ENCODE measurements around the gene INHBB.

The INHBB gene

GRCh38 chr2:120360307-120360855, 14.4 kb downstream of the INHBB start:
- no peak for DNase-seq

- DNase-seq: no peak
These were observed 17.0 kb downstream of the INHBB start for GRCh38 chr2:120362926-120363325.

GRCh38 chr2:120365236-120365793, 19.4 kb downstream of the INHBB start:
- DNase-seq: no peak

GRCh38 chr2:120366698-120367097, 20.8 kb downstream of the INHBB start:
- no peak for DNase-seq

- no peak for DNase-seq
These were observed 21.3 kb downstream of the INHBB start for GRCh38 chr2:120367221-120367620.

- DNase-seq: no peak
These were observed 21.7 kb downstream of the INHBB start for GRCh38 chr2:120367649-120368048.

- DNase-seq: no peak
These were observed 22.1 kb downstream of the INHBB start for GRCh38 chr2:120368086-120368485.

GRCh38 chr2:120369250-120369649, 23.3 kb downstream of the INHBB start:
- DNase-seq: no peak

GRCh38 chr2:120371969-120372625, 26.2 kb downstream of the INHBB start:
- no peak for DNase-seq

- no peak for DNase-seq
These were observed 26.9 kb downstream of the INHBB start for GRCh38 chr2:120372816-120373215.

GRCh38 chr2:120373424-120373823, 27.5 kb downstream of the INHBB start:
- DNase-seq: no peak

GRCh38 chr2:120374821-120375220, 28.9 kb downstream of the INHBB start:
- no peak for DNase-seq

GRCh38 chr2:120375251-120376020, 29.5 kb downstream of the INHBB start:
- no peak for DNase-seq

GRCh38 chr2:120376101-120376500, 30.2 kb downstream of the INHBB start:
- DNase-seq: no peak

- DNase-seq: no peak
These were observed 31.0 kb downstream of the INHBB start for GRCh38 chr2:120376679-120377640.

GRCh38 chr2:120378605-120379004, 32.7 kb downstream of the INHBB start:
- no peak for DNase-seq

GRCh38 chr2:120379916-120380893, 34.3 kb downstream of the INHBB start:
- no peak for DNase-seq

- no peak for DNase-seq
These were observed 35.3 kb downstream of the INHBB start for GRCh38 chr2:120381192-120381591.

GRCh38 chr2:120381661-120382060, 35.7 kb downstream of the INHBB start:
- DNase-seq: no peak

- DNase-seq: no peak
These were observed 36.7 kb downstream of the INHBB start for GRCh38 chr2:120382541-120383144.

GRCh38 chr2:120383191-120383590, 37.3 kb downstream of the INHBB start:
- no peak for DNase-seq
